NCI-H82 treated with DMSO at 0.1 percent for 48 hours (cell line): Measurements from ENCODE around the gene MKS1.

Experiments
- DNase-seq: peaks from one replicate; lab custom pipeline; 2025; ENCODE audit not compliant: unreplicated experiment; lab: John Stamatoyannopoulos, UW

Gene MKS1

DNA sequence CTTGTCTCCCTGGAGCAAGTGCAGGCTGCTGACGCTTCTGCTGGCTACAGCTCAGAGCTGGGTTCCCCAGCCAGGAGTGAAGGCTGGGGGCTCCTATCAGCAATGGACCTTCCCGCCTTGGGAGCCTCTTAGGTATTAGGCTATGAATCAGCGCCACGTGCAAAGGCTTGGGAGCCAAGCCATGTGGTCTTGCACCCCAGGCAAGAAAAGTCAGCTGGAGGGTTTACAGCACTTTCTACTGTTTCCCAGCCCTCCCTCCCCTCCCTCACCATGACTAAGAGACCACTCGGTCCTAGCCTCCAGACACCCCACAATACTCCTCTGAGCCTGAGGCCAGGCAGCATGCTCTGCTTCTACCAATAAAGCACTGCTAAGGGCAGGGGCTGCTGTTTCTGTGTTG, 14.3 kb downstream of the MKS1 start:
- no peak for DNase-seq

DNA sequence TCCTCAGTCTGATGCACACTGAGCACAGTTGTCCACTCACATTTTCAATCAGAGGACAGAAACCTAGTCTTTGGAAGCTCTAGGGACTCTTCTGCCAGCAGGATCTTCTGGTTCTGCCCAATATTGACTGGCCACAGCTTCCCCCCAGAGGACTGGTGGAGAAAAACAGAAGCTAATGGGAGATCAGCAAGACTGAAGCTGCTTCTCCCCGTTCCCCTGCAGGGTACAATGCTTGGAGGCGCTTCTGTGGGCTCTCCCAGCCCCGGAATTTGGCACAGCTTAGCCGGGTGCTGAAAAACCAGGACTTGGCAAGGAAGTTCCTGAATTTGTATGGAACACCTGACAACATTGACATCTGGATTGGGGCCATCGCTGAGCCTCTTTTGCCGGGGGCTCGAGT, 16.2 kb downstream of the MKS1 start:
- DNase-seq = no peak

DNA sequence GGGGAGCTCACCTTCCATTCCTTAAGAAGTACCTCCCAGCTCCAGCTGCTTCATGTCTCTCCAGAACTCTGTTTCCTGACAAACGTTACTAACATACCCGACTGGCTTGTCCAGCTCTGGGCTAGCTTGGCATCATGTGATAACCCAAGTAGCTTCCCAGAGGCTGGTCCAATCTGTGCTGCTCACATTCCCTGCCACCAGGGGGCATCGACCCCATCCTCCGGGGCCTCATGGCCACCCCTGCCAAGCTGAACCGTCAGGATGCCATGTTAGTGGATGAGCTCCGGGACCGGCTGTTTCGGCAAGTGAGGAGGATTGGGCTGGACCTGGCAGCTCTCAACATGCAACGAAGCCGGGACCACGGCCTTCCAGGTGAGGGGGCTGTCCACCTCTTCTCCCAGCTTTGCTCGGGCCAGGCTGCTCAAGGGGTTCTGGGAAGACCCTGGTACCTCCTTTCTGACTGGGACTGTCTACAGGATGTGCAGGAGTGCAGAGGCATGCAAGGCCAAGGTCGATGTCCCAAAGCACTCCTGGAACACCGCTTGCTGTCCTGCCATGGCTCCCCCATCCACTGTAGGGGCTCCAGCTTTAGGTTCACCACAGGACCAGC, 18.9 kb downstream of the MKS1 start:
- peak; percentile 43 for DNase-seq

DNA sequence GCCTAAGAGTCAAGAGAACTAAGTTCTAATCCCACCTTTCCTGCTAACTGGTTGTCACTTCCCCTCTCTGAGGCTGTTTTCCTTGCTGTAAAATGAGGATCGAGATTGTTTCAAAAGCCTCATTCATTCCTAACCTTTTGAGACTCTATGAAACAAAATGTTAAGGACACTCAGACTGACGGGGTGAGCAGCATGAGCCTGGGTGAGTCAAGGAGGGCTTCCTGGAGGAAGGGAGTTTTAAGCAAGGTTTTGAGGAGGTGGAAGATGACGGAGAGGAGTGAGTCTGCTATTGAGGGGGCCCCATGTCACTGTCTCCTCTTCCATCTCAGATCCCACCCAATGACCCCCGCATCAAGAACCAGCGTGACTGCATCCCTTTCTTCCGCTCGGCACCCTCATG, 22.4 kb downstream of the MKS1 start:
- DNase-seq = no peak

DNA sequence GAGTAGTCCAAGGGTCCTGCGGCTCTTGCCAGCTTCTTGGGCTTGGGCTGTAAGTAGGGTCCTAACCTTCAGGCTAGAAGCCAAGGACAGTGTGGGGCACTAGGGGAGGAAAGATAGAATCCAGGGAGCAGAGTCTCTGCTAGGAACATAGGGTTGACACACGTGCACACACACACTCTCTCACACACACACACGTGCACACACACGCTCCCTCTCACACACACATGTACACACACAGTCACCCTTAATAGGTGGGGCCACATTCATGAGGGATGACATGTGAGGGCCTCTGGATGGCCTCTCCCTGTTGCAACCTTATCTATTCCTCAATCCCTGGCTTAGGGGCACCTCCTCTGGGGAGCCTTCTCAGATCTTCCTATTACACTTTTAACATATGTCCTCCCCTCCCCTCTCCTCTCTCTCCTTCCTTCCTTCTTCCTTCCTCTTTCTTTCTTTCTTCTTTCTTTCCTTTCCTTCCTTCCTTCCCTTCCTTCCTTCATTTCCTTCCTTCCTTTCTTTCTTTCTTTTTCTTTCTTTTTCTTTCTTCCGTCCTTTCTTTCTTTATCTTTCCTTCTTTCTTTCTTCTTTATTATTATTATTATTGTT, 23.4 kb downstream of the MKS1 start:
- no peak for DNase-seq

DNA sequence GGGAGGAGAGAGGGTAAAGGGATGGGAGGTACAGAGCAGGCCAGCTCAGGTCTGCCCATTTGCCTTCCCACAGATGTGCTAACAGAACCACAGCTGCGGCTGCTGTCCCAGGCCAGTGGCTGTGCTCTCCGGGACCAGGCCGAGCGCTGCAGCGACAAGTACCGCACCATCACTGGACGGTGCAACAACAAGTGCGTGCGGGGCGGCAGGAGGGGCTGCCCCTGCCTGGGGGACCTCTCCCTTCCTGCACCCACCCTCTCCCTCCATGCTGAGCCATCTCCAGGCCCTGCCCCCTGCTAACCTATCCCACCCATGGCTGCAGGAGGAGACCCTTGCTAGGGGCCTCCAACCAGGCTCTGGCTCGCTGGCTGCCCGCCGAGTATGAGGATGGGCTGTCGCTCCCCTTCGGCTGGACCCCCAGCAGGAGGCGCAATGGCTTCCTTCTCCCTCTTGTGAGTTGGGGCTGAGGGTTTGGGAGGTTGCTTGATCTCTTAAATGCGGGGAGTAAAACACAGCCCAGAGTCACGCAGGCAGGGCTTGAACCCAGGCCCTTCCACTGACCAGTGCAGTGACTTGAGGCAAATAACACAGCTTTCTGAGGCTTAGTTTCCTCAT, 25.3 kb downstream of the MKS1 start:
- DNase-seq = no peak

DNA sequence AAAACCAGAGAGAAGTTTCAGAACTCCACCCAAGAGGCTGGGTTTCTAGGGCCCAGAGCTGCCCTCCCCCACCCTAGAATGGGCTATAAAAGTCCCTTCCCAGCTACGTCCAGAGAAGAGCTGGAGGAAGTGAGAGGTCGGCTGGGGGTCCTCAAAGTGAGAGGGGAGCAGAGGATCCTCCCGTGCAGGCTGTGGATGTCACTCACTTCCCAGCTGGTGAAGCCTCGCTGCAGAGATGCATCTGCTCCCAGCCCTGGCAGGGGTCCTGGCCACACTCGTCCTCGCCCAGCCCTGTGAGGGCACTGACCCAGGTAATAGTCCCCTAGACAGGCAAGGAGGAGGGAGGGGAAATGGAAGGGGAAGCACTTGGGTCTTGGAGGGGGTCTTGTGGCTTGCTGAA, 26.4 kb downstream of the MKS1 start, which contains the start of gene EPX:
EPX (plus strand) TSS at position 115 of the 400 bp plus-strand sequence; CDS start at position 236, 121 bp downstream.
- no peak for DNase-seq

DNA sequence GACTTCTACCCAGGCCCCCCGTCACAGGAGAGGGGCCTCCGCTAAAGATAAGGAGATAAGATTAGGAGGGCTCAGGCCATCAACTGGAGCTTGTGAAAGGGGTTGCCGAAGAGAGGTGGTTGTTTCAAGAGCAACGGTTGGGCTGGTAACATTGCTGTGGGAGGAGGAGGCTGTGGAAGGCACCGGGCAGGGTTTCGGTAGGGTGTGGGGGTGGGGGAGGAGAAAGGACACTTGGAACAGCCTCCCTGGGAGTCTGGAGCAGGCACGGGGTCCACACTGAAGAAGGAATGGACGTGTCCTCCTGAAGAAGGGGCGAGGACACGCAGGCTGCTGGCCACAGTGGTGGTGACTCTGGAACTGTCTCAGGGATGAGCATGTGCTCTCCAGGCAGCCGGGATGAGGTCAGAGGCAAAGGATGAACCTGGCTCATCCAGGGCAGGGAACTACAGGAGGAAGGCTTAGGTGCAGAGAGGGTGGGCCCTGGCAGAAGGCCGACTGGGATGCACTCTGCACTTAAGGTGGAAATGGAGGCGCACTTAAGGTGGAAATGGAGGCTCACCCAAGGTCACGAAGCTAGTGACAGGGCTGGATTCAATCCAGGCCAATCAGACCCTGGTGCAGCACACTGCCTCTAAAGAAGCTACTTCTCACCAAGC, 27.7 kb downstream of the MKS1 start:
- DNase-seq = no peak

DNA sequence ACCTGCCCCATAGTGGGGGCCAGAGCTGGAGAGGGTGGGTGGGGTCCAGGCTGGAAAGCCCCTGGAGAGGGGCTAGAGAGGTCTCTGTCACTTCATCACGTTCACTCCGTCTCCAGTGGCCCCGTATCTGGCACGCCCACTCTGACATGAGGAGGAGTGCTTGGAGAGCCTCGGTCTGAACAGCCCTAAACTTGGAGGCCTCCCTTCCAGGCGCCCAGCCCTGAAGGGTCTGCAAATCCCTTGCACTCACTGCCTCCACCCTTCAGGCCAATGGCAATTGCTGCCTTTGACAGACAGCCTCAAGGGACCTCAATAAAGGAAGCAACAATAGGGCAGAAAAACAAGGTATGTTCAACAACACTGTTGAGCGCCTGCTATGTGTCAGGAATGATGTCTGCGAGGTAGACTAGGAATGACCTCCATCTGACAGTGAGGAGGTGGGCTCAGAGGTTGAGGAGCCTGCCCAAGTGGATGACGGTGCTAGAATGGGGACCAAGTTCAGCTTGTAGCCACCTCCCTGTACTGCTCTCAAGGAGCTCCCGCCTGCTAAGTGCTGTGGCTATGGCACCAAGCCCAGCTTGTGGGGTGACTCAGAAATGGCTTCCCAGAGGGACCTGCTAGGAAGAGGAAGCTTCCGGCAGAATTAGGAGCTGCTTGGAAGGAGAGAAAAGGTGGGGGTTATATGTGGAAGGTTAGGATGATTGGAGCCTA, 29.5 kb downstream of the MKS1 start:
- DNase-seq = no peak

DNA sequence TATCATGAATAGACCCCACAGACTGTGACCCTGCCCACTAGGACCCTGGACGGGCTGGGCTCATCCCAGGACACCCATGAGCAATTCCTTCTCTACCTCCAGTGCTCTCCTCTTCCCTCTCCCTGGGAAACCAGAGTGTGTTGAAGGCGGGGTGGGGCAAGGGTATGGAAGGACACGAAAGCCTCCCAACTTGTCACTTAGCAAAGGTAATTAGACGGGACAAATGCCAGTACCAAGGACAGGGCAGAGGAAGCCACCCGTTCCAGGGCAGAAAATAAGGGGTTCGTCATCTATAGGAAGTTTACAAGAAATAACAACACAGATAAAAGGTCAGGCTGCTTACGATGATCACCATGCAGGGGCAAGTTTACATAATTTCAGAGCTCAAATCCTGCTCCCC, 31.4 kb downstream of the MKS1 start:
- DNase-seq = no peak

DNA sequence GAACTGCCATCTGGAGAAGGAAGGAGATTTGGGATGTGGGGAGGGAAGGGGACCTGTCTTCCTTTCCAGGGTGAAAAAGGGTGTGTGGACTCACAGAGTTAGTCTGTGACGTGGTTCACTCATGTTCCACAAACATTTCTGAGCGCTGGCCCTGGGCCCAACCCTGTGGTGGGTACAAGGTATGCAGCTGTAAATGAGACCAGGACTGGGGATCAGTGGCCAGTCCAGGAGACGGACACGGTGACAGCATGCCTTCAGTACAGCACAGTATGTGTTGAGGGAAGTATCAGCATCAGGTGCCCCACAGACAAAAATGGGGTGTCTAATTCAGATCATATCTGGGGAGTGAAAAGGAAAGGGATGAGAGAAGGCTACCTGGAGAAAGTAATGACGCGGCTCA, 32.0 kb downstream of the MKS1 start:
- no peak for DNase-seq

DNA sequence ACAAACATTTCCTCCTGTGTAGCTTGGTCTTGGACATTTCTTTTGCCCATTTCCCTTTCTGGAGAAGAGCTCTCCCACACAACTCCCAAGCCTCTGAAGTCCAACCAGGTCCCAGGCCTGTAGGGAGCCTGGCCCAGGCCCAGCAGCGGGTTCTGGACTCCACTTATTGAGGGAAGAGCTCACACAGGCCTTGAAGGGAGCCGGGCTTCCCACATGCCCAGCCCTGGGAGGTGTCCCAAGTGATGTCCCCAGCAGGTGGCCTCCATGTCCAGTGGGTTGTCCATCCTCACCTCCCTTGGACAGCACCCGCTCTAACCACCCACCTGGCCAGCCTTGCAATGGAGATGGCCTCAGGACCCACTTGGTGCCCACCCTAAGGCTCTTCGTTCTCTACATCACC, 32.5 kb downstream of the MKS1 start:
- no peak for DNase-seq

DNA sequence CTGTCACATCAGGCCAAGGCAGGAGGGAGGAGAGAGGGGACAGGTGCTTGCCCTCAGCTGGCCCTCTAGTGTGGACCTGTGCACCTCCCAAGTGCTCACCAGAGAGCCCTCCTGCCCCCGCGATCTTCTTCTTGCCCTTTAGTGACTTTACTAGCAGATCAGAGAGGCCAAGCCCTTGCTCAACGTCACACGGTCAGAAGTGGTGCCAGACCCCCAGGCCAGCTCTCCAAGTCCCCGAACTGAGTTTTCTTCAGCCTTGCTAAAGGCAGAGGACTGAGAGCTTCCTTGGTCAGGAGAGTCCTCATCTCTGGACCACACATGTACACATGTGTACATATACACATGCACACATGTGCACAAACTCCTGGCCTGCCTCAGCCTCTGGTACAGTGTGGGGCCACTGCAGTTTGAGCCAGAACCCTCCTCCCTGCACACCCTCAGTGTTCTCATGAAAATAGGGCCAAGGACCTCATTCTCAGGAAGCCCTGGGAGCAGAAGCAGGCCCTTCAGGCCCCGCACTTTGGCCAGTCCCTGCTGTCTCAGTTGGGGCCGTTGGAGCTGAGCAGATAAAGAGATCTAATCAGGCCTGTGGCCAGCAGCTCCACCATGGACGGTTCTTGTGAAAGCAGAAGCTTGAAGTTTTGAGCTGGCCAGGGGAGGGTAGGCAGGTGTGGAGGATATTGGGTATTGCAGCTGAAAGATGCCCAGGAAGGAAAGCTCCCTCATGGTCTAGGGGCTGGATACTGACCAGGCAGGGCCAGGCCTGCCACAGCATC, 33.9 kb downstream of the MKS1 start:
- no peak for DNase-seq

DNA sequence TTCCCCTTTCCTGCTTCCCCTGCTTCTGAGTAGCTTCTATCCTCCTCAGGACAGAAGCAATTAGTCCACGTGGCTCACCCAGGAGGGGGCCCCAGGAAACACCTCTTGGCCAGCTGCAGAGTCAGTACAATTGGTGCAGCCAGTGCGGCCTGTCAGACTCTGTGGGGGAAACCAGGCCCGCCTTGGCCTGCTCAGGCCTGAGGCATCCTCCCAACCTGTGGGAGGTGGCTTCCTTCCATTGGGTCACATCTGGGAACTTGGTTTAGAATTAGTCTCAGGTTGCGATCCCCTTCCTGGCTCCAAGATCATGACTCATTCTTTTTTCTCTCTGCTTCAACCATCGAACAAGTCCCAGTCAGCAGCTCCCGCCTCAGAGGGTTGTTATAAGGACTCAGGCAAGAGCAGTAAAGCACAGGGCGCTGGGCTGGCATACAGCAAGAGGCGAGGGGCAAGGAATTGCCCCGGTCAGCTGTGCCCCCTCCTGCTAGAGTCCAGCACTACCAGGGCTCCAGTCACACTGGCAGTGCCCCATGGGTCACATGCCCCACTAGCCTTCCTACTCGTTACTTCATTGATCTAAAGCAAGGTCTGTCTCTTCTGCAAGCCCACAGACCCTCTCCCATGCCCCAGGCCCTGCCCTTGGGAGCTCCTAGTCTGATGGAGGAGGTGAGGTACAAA, 34.6 kb downstream of the MKS1 start:
- no peak for DNase-seq

DNA sequence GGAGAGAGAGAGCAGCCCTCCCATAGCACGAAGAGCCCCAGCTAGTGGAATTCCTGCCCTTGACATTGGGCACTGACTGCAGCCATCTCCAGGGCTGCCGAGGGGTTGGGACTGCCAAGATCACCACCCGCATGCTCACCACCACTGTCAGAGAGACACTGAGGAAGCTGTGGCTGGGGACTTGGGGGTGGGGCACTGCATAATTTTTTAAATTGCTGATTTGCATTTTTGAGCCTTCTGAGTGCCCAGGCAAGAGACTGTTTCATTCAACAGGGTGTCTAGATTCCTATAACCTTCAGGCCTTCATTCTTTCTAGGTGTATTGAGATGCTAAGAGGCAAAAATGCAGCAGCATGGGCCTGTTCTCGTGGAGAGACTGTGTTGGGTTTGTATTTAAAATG, 35.5 kb downstream of the MKS1 start:
- DNase-seq = no peak

DNA sequence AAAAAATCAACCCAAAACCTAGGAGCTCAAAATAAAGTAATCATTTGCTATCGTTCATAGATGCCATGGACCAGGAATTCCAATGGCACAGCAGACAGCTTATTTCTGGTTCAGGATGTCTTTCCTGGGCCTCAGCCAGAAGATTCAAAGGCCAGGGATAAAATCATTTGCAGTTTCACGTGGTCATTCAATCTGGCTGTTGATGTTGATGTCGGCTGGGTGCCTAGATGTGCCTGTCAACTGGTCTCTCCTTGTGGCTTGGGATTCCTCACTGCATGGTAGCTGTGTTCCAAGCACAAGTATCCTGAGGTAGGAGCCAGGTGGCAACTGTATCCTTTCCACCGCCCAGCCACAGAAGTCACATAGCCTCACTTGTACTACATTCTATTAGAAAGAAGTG, 37.3 kb downstream of the MKS1 start:
- no peak for DNase-seq

DNA sequence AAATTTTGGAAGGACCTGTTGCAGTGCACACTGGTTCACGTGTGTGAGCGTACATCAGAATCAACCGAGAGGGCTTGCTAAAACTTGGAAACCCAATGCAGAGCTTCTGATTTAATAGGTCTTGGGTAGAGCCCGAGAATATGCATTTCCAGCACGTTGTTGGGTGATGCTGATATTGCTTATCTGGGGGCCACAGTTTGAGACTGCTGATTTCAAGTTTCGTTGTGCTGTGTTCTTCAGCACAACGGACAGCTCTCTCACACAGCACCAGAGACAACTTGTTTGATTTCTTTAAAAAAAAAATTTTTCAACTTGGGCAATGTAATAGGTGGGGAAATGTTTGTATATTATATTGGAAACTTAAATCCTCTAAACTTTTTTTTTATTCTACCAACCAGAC, 42.9 kb downstream of the MKS1 start:
- DNase-seq = no peak

DNA sequence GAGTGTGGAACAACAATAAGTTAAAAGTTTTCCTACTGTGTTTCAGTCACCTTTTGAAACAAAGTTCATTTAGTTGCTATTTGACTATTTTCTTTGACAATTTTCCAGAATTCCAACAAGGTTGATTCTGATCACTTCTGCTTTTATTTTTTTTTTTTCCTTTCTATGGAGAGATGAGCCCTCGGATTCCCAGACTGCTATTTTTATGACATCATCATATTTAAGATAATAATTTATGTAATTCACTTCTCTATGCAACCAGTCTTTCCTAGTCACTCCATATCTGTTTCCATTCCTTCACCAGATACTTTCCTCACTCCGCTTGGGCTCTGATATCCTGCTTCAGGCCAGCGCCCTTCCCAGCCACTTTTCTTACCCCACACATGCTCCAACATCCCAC, 44.2 kb downstream of the MKS1 start:
- DNase-seq = no peak

DNA sequence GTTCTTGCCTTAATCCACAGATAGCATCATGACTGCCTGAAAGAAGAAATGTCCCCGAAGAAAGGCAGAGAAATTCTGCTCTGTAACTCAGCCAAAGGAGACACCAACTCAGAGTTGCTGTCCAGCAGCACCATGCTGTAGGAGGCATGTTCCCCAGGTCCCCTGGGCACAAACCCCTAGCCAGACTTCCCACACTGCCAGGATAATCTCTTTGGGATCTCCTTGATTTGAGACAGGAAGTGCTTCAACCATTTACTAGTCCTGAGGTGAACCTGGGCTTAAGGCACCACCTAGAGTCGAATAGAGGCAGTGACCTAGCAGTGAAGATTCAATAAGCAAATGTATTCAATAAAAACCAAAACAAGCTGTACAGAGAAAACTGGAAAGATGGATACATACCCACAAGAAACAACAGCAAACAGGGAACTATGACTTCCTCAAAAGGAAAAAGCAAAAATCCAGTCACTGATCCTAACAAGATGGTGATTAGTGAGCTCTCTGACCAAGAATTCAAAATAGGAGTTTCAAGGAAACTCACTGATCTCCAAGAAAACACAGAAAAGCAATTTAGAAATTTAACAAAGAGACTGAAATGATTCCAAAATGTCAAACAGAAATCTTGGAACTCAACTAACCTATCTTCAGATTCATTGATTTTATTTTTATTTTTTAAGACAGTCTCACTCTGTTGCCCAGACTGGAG, 46.5 kb downstream of the MKS1 start:
- peak; percentile 75 for DNase-seq

DNA sequence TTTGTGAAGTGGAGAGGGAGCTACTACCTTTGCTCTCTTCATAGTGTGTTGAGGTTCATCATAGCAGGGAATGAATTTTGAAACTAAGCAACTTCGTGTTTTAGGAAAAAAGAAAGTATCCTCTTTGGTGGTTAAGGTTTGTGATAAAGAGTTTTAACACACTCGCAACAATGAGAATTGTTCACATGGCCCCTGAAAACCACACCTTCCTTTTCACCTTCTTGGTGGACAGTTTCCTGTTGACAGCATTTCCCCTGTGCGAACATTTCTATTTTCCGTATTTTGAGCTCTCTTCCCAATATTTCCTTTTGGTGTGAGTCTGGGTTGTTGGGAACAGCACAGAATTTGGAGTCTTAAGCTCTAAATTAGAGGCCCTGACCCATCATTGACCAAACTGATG, 48.4 kb downstream of the MKS1 start:
- no peak for DNase-seq
